Neural progenitor cell (in vitro differentiated cells): Measurements from ENCODE around the gene BUB1B.

Source experiments
- EZH2 ChIP-seq: fragments of 200-600 bp; sonication (generic); IDR thresholded peaks from 2 replicates; pipeline ENCODE4 v1.6.1; 2017; ENCODE audit warnings: antibody characterized with exemption, mild to moderate bottlenecking, moderate library complexity
- EZH2phosphoT487 ChIP-seq: fragments of 200-600 bp; sonication (generic); IDR thresholded peaks from 2 replicates; pipeline ENCODE4 v1.6.1; 2017; ENCODE audit warnings: antibody characterized with exemption
- TF ChIP-seq, protein P1 (sequence below): fragments of 200-600 bp; sonication (generic); IDR thresholded peaks from 2 replicates; pipeline ENCODE4 v1.5.1; 2017; ENCODE audit warnings: antibody characterized with exemption, mild to moderate bottlenecking

DNA sequence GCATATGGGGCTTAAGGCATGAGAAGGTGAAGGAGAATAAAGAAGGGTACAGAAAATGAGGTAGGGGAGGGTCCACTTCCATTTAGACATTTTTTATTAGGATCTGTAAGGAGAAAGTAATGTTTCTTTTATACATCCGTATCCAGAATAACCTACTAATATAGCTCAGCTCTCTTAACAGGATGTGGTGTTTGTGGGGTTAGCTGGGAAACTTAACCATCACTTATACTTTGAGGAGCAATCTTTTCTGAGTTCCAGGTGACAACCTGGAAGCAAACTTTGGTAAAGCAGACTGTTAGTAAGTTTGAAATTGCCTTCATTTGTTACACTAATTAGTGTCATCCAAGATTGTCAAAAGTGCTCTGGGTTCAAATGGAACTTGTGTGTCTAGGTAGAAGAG, 36.6 kb downstream of the BUB1B start:
- TF ChIP-seq, protein P1, sequence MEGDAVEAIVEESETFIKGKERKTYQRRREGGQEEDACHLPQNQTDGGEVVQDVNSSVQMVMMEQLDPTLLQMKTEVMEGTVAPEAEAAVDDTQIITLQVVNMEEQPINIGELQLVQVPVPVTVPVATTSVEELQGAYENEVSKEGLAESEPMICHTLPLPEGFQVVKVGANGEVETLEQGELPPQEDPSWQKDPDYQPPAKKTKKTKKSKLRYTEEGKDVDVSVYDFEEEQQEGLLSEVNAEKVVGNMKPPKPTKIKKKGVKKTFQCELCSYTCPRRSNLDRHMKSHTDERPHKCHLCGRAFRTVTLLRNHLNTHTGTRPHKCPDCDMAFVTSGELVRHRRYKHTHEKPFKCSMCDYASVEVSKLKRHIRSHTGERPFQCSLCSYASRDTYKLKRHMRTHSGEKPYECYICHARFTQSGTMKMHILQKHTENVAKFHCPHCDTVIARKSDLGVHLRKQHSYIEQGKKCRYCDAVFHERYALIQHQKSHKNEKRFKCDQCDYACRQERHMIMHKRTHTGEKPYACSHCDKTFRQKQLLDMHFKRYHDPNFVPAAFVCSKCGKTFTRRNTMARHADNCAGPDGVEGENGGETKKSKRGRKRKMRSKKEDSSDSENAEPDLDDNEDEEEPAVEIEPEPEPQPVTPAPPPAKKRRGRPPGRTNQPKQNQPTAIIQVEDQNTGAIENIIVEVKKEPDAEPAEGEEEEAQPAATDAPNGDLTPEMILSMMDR = no peak
- TF ChIP-seq EZH2 = no peak
- no peak for TF ChIP-seq EZH2phosphoT487
